ENCODE data around the gene MTX1. TPM values are rescaled to one million over a fixed set of nuclear protein-coding genes. Genes with fewer than 3 reads are reported as not detected.

Gene MTX1
- total RNA-seq, 1 donor from 2014 or later, result 28.8 TPM

GRCh38 chr1:155174324-155175280, 33.9 kb upstream of the MTX1 start:
- DNase-seq (ENCODE audit: low read depth in 2 of 2), result peak; percentile 28 to 39

- DNase-seq (ENCODE audit: low read depth in 2 of 2), result no peak
Observed at GRCh38 chr1:155175281-155175926, 33.1 kb upstream of the MTX1 start.

- no peak for DNase-seq (ENCODE audit: low read depth in 2 of 2)
Observed at GRCh38 chr1:155175927-155176371, 32.5 kb upstream of the MTX1 start.

DNA sequence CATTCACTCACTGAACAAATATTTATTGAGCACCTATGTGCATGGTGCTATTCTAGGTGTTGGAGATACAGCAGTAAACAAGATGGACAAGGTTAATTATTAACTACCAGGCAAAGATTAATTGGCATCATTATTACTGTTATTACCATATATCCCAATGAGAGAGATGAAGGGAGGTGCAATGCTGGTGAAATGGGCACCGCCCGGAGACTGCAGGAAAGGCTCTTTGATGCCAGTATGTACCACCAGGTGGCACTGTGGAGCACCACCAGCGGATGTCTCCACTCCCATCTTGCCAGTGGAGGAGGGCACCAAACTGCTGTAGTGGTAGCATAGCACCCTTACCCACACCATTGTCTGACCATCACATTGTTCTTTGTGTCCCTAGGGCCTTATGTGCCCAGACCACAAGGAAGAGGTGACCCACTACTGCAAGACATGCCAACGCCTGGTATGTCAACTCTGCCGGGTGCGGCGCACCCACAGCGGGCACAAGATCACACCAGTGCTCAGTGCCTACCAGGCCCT, 31.9 kb upstream of the MTX1 start:
- peak; percentile 71 to 76 for DNase-seq (ENCODE audit: low read depth in 2 of 2)

DNA sequence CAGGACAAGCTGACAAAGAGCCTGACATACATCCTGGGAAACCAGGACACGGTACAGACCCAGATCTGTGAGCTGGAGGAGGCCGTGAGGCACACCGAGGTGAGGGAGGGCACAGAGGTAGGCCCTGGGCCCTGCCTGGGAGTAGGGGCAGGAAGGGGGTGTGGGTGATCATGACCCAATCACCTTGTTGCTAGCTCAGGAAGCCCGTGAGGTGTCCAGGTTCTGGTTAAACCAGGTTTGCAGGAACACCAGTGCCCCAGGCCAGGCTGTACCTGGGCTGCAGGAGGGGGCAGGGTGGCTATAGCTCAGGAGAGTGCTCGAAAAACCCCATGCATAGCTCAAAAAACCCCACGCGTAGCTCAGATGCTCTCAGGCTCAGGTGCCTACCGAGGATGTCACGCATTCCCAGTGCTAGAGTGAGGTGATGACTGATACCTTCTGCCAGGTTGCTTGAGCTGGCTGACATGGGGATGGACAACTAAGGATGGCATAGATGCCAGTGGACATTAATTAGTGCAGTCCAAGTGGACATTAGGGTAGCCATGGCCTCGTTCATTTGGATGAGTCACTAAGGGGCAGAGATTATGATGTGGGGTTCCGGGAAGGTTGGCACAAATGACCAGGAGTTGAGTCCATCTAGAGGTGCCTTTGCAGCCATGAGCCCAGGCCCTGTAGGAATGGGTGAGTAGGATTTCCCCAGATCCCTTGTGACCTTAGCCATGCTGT, 31.1 kb upstream of the MTX1 start:
- no peak for DNase-seq (ENCODE audit: low read depth in 2 of 2)

DNA sequence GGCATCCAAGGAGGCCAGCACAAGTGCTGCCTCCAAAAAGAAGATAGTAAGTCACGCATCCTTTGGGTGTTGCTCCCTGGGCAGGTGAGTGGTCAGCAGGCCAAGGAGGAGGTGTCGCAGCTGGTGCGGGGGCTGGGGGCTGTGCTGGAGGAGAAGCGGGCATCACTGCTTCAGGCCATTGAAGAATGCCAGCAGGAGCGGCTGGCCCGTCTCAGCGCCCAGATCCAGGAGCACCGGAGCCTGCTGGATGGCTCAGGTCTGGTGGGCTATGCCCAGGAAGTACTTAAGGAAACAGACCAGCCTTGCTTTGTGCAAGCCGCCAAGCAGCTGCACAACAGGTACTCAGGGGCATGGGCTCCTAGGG, 30.6 kb upstream of the MTX1 start:
- no peak for DNase-seq (ENCODE audit: low read depth in 2 of 2)

DNA sequence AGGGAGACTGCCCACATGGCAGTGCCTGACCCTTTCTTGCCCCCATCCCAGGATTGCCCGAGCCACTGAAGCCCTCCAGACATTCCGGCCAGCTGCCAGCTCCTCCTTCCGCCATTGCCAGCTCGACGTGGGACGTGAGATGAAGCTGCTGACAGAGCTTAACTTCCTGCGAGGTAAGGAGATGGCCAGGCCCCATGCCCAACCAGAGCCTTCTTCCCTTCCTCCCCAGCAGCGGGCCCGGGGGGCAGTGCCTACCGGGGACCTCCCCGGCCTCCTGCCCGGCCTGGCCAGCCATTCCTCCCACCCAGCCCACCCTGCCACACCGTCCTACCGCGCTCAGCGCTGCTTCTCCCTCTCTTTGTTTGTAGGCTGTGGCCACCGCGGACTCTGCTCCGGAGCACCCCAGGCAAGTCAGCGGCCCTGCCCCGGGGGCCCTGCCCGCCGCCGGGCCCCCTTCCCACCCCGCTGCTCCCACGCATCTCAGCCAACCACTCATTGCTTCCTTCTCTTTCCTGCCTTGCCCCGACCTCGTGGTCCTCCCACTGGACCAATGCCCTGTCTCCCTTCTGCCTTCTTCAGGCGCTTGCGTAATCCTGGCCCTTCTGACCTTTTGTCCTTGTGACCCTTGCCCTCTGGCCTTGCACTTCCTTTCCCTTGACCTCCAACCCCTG, 29.9 kb upstream of the MTX1 start:
- DNase-seq (ENCODE audit: low read depth in 2 of 2), result no peak

DNA sequence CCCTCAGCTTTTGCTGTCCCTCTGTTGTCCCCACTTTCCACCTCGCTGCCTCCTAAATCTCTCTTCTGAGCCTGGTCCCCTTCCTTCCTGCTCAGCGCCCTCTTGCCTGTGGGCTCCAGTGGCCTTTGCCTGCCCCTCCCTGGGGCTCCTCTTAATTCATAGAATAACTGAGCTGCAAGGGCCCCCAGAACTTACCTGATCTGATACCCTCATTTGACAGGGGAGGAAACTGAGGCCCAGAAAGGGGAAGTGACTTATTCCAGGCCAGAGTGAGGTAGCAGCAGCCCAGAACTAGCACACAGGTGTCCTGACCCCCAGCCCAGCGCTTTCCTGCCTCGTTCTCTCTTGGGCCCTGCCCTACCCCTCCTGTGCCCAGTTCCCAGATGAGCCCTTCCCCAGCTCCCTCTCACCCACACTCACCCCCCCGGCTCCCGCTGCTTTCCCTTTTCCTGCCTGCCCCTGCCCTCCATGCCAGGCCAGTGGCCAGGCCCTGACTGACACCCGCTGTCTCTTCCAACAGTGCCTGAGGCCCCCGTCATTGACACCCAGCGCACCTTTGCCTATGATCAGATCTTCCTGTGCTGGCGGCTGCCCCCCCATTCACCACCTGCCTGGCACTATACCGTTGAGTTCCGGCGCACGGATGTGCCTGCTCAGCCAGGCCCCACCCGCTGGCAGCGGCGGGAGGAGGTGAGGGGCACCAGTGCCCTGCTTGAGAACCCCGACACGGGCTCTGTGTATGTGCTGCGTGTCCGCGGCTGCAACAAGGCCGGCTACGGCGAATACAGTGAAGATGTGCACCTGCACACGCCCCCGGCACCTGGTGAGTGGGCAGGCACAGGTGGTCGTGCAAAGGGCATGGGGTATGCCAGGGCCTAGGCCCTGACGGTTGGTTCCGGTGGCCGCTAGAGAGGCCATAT, 29.1 kb upstream of the MTX1 start:
- no peak for DNase-seq (ENCODE audit: low read depth in 2 of 2)

DNA sequence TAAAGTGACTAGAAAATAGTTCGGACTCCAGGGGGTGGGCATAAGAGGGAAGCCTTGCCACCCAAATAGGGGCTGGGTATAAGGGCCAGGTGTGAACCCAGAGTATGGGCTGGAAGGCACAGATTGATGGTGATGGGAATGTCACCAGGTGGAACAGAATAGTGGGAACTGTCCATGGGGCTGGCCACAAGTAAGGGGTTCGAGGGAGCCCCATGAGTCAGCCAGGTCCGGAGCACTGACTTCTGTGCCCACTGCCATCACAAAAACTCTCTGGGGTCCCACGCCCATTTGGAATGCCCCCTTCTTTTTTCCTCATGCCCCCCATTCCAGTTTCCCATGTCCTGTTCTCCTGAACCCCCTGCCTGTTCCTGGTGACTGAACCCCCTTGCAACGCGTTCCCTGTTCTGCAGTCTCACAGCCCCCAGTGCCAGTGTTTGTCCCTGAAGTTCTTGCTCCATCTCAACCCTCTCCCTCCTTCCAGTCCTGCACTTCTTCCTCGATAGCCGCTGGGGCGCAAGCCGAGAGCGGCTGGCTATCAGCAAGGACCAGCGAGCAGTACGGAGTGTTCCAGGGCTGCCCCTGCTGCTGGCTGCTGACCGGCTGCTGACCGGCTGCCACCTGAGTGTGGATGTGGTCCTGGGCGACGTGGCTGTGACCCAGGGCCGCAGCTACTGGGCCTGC, 27.0 kb upstream of the MTX1 start:
- no peak for DNase-seq (ENCODE audit: low read depth in 2 of 2)

DNA sequence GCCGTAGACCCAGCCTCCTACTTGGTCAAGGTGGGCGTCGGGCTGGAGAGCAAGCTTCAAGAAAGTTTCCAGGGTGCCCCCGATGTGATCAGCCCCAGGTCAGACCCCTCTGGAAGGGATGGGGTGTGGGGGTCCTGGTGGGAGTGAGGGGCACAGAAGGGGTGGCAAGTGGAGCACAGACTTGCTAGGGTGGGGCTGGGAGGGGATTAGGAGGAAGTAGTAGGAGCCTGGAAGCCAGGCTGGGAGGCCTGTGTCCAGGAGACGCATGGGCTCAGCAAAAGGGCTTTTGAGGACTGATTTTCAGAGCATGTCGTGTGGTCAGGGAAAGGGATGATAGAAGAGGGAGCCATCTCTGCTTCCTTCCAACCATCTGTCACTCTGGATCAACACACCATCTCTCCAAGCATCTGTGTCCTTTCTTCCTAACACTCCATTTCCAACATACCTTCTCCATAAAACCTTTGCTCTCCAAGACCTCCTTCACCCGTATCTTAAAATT, 26.4 kb upstream of the MTX1 start:
- DNase-seq (ENCODE audit: low read depth in 2 of 2), result no peak

GRCh38 chr1:155183775-155184221, 24.7 kb upstream of the MTX1 start:
- DNase-seq (ENCODE audit: low read depth in 2 of 2), result no peak

DNA sequence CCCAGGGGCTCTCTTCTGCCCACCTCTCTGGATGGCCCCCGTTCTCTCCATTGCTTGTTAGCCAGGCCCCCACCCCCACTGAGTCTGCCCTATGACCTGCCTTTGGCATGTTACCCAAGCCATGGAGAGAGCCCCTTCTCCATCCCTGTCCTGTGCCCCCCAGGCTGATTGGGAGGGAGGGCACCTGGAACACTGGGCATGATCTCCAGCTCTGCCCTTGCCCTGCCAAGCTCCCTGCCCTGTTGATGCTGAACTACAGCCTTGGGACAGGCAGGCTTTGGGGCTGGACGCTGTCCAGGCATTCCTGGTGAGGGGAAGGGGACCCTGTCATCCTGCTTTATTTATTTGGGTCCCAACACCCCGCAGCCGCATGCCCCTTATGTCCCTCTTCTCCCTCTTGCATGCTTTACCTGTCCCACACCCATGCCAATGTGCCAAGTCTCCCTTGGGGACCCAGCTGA, 24.1 kb upstream of the MTX1 start:
- no peak for DNase-seq (ENCODE audit: low read depth in 2 of 2)

DNA sequence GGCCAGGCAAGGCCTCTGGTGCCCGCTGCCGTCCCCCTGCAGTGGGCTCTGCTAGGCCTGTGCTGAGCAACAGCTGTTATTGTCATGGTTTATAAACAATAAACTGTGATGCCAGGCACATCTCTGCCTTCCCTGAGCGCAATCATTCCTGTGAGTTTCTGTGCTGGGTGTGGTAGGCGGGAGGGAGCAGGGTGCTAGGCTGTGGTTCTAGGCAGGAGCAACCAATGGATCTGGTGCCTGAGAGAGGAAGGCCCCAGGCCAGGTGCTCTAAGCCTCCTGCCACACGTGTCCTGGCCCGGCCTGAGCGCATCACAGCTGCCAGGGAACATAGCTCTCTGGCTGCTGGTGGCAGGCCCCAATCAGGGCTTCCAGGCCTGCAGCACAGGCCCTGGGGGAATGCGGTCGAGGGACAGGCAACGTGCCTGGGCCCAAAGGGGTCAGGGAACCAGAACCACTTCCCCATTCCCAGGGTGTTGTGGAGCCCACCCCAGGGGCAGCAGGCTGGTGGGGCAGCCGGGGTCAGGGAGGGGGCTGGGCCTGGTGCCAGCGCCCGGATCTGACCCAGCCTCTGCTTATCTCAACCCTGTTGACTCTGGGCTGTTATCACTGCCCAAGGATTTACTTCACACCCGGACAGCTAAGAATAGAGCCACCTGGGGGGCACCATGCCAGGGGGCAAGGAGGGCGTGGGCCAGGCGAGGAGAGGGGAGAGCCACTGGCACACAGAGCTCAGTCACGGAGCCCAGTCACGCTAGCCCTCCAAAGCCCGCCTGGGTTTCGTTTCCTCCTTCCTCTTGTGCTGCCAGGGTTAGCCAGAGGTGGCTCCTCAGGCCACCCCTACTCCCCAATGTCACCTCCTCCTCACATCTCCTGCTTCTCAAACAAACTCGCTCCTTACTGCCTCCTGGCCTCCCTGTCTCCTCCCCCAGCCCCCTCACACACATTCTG, 23.4 kb upstream of the MTX1 start:
- no peak for DNase-seq (ENCODE audit: low read depth in 2 of 2)

GRCh38 chr1:155185783-155186066, 22.8 kb upstream of the MTX1 start:
- DNase-seq (ENCODE audit: low read depth in 2 of 2), result no peak

DNA sequence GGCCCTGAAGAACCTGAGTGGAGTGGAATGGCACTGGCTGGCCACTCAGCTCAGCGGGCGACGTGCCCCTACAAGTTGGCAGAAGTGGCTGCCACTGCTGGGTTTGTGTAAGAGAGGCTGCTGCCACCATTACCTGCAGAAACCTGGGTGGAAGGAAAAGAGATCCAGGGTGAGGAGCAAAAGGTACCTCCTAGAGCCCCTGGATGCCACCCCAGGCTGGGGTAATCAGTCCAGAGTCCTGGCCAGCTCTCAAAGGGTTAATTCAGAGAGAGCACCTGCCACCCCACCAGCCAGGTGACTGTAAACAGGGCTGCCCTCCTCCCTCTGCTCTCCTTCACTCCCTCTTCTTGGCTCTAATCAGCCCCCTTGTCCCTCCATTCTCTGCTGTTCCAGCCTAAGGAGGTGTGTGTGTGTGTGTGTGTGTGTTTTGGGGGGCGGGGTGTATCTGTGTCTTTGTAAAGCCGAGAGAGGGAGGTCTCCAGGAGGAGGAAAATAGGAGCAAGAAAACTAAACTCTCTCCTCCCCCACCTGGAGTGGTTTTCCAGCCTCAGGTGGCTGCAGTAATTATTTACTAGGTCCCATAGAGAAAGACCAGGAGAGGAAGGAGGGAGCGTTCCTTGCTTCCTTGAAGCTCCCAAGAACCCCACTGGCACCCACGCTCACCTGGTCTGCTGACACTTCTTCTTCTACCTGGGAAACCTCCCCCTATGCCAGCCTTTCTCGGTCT, 22.3 kb upstream of the MTX1 start:
- DNase-seq (ENCODE audit: low read depth in 2 of 2), result no peak

GRCh38 chr1:155186794-155187455, 21.6 kb upstream of the MTX1 start:
- DNase-seq (ENCODE audit: low read depth in 2 of 2), result no peak

- DNase-seq (ENCODE audit: low read depth in 2 of 2), result no peak
Observed at GRCh38 chr1:155187456-155187891, 21.0 kb upstream of the MTX1 start.
